ENCODE data around the gene RABEP2.
A peak's percentile ranks its signal among the peaks of the same experiment; 100 is the strongest.

Gene RABEP2

GRCh38 chr16:28924399-28924761 is 658 bp downstream of the RABEP2 start:
- Histone ChIP-seq H3K27me3 (no peaks in the 10 kb centered on the region), H3K4me3 (peak overlapping the region; percentile 68 to 86), H3K9me3 (no peaks in the 10 kb centered on the region), H3K36me3 (peaks cover 0 to 7% (median 4%) of the 10 kb centered on the region in 3 donors), H3K4me1 (peaks cover 0 to 12% (median 8%) of the 10 kb centered on the region in 4 donors), H3K27ac (peak overlapping the region; percentile 93 to 98)
- intact Hi-C loops (cut with DNase I; ENCODE audit: low total_unique reads): loop anchor here (2.0 to 5.0 kb wide), 2 partner anchors 57 to 78 kb away; partner anchors contain the start of gene TUFM
- TF ChIP-seq CTCF (IDR thresholded peaks at IDR 0.05): no peak
- no peak for DNase-seq

- Histone ChIP-seq H3K9me3 (no peaks in the 10 kb centered on the region), H3K36me3 (peaks cover 4 to 12% (median 9%) of the 10 kb centered on the region in 3 donors), H3K4me3 (peak overlapping the region; percentile 68 to 86), H3K27me3 (no peaks in the 10 kb centered on the region), H3K27ac (no peak overlapping the region), H3K4me1 (peaks cover 0 to 12% (median 8%) of the 10 kb centered on the region in 4 donors)
- TF ChIP-seq CTCF (IDR thresholded peaks at IDR 0.05): no peak
- intact Hi-C loops (cut with DNase I; ENCODE audit: low total_unique reads): loop anchor here (2.0 to 5.0 kb wide), 2 partner anchors 57 to 77 kb away; partner anchors contain the start of gene TUFM
- no peak for DNase-seq
Observed at GRCh38 chr16:28923652-28924398, 1.2 kb downstream of the RABEP2 start.

DNA sequence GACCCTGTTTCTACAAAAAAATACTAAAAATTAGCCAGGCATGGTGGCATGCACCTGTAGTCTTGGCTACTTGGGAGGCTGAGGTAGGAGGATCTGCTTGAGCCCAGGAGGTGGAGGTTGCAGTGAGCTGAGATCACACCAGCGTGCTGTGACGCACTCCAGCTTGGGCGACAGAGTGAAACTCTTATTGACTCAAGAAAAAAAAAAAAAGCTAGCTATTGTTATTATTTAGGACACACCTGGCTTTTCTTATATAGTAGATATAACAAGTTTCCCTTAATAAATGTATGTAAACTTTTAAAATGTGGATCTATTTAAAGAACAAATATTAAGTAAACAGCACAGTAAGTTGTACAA is 1.8 kb downstream of the RABEP2 start:
- intact Hi-C loops (cut with DNase I; ENCODE audit: low total_unique reads): loop anchor here (5.0 kb wide), 1 partner anchor 56 kb away; no protein-coding TSS in a partner anchor
- Histone ChIP-seq H3K27me3 (no peaks in the 10 kb centered on the region), H3K4me3 (no peak overlapping the region), H3K36me3 (peaks cover 9 to 19% (median 16%) of the 10 kb centered on the region in 3 donors), H3K9me3 (no peaks in the 10 kb centered on the region), H3K4me1 (peaks cover 0 to 12% (median 8%) of the 10 kb centered on the region in 4 donors), H3K27ac (no peak overlapping the region)
- no peak for TF ChIP-seq CTCF (IDR thresholded peaks at IDR 0.05)
- DNase-seq: no peak

- no peak for TF ChIP-seq CTCF (IDR thresholded peaks at IDR 0.05)
- H3K27ac ChIP-seq: no peak overlapping the region
- no peaks in the 10 kb centered on the region for H3K4me1 ChIP-seq
- H3K4me3 ChIP-seq: no peak overlapping the region
- H3K36me3 ChIP-seq: peaks cover 26 to 64% (median 26%) of the 10 kb centered on the region in 3 donors
- DNase-seq: no peak
- intact Hi-C loops (cut with DNase I; ENCODE audit: low total_unique reads): loop anchor here (10.0 kb wide), 1 partner anchor 56 kb away; the partner anchor contains the start of gene SPNS1
- no peaks in the 10 kb centered on the region for H3K9me3 ChIP-seq
- no peaks in the 10 kb centered on the region for H3K27me3 ChIP-seq
Observed at GRCh38 chr16:28918698-28919097, 6.3 kb downstream of the RABEP2 start.

DNA sequence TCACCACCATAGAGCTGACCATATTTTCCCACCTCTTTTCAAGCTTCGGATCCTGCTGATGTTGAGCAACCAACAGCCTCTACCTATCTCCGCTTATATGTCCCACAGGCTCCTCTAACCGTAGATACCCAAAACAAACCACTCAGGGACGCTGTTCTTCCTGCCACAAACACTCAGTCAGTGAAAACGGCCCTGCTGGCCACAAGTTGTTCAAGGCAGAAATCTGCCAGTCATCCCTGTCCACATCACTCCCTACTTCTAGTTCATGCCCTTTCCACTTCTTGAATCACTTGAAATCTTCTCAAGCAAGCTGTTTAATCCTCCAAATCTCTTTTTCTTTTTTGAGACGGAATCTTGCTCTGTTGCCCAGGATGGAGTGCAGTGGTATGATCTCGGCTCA is 7.9 kb downstream of the RABEP2 start:
- Histone ChIP-seq H3K4me1 (no peaks in the 10 kb centered on the region), H3K27me3 (no peaks in the 10 kb centered on the region), H3K27ac (no peak overlapping the region), H3K9me3 (no peaks in the 10 kb centered on the region), H3K36me3 (peaks cover 26 to 75% (median 26%) of the 10 kb centered on the region in 3 donors), H3K4me3 (no peak overlapping the region)
- no peak for TF ChIP-seq CTCF (IDR thresholded peaks at IDR 0.05)
- intact Hi-C loops (cut with DNase I; ENCODE audit: low total_unique reads): loop anchor here (10.0 kb wide), 1 partner anchor 58 kb away; the partner anchor contains the start of gene SPNS1
- DNase-seq: no peak
